ENCODE results near the gene DMWD. TPM values are rescaled to one million over a fixed set of nuclear protein-coding genes. Genes with fewer than 3 reads are reported as not detected.

The DMWD gene
- total RNA-seq, 1 experiment from 2014 or later, result 64.6 TPM

DNA sequence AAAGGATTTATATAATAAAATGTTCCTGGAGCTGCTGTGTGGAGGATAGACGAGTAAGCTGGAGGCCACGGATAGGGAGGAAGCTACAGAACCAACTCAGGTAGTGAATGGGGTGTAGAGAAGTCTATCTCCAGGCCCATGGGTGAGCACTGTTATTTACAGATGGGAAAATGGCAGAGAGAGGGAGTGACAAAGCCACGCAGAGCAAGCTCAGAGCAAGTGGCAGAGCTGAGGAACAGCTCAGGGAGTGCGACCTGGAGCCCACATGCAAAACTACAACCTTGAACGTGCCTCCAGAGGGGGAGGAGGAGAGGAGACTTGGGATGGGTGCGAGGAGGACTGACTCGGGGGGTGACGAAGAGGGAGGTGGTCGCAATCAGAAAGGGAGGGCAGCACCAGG lies 35.9 kb upstream of the DMWD start:
- BruUV-seq (replicated peaks), result no TSS peak

DNA sequence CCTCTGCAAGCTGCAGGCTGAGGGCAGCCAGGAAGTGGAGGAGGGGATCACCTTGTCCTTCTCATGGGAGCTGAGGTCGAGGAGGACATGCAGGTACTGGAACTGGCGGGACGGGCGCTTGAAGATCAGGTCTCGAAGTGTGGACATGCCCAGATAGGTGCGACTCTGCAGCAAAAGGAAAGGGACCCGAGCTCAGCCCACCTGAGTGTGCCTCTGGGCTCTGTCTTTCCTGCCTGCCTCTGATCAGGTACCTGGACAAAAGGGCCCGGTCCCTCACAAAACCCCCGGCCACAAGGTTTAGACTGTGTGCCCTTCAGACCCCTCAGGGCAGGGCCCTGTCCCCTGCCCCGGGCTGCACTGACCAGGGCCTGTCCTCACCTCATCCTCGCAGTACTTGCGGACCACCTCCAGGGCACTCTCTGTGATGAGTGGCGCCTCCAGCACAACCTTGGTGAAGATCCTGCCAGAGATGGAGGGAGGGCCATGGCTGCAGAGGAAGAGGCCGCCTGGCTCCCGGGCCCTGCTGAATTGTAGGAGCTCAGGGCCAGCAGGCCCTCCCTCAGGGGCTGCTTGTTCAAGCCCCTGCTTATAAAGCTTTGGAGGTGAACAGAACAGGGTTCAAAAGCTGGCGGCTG lies 34.9 kb upstream of the DMWD start:
- ATAC-seq, result no peak
- ChIA-PET CTCF (interaction anchor here (0.6 kb wide), 1 partner anchor 78 kb away, joined by 5 read pairs; no protein-coding TSS in a partner anchor), POLR2A (no interaction called here)
- no TSS peak for BruUV-seq (replicated peaks)
- H3K9me3 ChIP-seq (ENCODE audit: control insufficient read depth, insufficient read depth, low read depth, low read length), result no peaks in the 10 kb centered on the region
- no peaks in the 10 kb centered on the region for H3K36me3 ChIP-seq (ENCODE audit: control insufficient read depth, insufficient read depth, low read length)
- no peak overlapping the region for H3K4me3 ChIP-seq (ENCODE audit: low read depth in 2 of 2, low read length in 2 of 2)
- no peak overlapping the region for H3K27ac ChIP-seq (ENCODE audit: low read length)
- no peaks in the 10 kb centered on the region; the same call in 1 of the 2 replicates for H3K4me1 ChIP-seq (ENCODE audit: control insufficient read depth, insufficient read depth, low read length)
- no peak for DNase-seq (ENCODE audit: low read depth, low spot score)
- H3K27me3 ChIP-seq (ENCODE audit: control insufficient read depth, insufficient read depth, low read length), result no peaks in the 10 kb centered on the region
- TF ChIP-seq SIN3A (IDR thresholded peaks at IDR 0.05; ENCODE audit: borderline replicate concordance, insufficient read depth, low read depth, low read length) (no peak), POLR2AphosphoS5 (IDR thresholded peaks at IDR 0.05; ENCODE audit: low read depth, low read length) (no peak), TCF7L2 (IDR thresholded peaks at IDR 0.05; ENCODE audit: low read depth, low read length) (no peak)
- TF ChIP-seq, protein P1, sequence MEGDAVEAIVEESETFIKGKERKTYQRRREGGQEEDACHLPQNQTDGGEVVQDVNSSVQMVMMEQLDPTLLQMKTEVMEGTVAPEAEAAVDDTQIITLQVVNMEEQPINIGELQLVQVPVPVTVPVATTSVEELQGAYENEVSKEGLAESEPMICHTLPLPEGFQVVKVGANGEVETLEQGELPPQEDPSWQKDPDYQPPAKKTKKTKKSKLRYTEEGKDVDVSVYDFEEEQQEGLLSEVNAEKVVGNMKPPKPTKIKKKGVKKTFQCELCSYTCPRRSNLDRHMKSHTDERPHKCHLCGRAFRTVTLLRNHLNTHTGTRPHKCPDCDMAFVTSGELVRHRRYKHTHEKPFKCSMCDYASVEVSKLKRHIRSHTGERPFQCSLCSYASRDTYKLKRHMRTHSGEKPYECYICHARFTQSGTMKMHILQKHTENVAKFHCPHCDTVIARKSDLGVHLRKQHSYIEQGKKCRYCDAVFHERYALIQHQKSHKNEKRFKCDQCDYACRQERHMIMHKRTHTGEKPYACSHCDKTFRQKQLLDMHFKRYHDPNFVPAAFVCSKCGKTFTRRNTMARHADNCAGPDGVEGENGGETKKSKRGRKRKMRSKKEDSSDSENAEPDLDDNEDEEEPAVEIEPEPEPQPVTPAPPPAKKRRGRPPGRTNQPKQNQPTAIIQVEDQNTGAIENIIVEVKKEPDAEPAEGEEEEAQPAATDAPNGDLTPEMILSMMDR (IDR thresholded peaks at IDR 0.05), result no peak
- TF ChIP-seq, protein P2, sequence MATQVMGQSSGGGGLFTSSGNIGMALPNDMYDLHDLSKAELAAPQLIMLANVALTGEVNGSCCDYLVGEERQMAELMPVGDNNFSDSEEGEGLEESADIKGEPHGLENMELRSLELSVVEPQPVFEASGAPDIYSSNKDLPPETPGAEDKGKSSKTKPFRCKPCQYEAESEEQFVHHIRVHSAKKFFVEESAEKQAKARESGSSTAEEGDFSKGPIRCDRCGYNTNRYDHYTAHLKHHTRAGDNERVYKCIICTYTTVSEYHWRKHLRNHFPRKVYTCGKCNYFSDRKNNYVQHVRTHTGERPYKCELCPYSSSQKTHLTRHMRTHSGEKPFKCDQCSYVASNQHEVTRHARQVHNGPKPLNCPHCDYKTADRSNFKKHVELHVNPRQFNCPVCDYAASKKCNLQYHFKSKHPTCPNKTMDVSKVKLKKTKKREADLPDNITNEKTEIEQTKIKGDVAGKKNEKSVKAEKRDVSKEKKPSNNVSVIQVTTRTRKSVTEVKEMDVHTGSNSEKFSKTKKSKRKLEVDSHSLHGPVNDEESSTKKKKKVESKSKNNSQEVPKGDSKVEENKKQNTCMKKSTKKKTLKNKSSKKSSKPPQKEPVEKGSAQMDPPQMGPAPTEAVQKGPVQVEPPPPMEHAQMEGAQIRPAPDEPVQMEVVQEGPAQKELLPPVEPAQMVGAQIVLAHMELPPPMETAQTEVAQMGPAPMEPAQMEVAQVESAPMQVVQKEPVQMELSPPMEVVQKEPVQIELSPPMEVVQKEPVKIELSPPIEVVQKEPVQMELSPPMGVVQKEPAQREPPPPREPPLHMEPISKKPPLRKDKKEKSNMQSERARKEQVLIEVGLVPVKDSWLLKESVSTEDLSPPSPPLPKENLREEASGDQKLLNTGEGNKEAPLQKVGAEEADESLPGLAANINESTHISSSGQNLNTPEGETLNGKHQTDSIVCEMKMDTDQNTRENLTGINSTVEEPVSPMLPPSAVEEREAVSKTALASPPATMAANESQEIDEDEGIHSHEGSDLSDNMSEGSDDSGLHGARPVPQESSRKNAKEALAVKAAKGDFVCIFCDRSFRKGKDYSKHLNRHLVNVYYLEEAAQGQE (IDR thresholded peaks at IDR 0.05; ENCODE audit: insufficient read depth in 1 of 2, low read depth in 2 of 2, low read length in 1 of 2), result no peak
- intact Hi-C loops (cut with micrococcal nuclease; ENCODE audit: unreplicated experiment) (no loop called here), in situ Hi-C loops (cut with HindIII; ENCODE audit: low pct_unique_long_range_greater_than_20kb, low sequenced_read_pairs) (no loop called here)

More for the DNA sequence above, 35.9 kb upstream of the DMWD start:
- in situ Hi-C loops (cut with HindIII; ENCODE audit: low pct_unique_long_range_greater_than_20kb, low sequenced_read_pairs), result no loop called here
- Histone ChIP-seq H3K9me3 (ENCODE audit: control insufficient read depth, insufficient read depth, low read depth, low read length) (no peaks in the 10 kb centered on the region), H3K27ac (ENCODE audit: low read length) (no peak overlapping the region), H3K36me3 (ENCODE audit: control insufficient read depth, insufficient read depth, low read length) (no peaks in the 10 kb centered on the region), H3K4me3 (ENCODE audit: low read depth in 2 of 2, low read length in 2 of 2) (no peak overlapping the region), H3K4me1 (ENCODE audit: control insufficient read depth, insufficient read depth, low read length) (no peaks in the 10 kb centered on the region; the same call in 1 of the 2 replicates), H3K27me3 (ENCODE audit: control insufficient read depth, insufficient read depth, low read length) (no peaks in the 10 kb centered on the region)
- intact Hi-C loops (cut with micrococcal nuclease; ENCODE audit: unreplicated experiment), result no loop called here
- ChIA-PET POLR2A (no interaction called here), CTCF (no interaction called here)
- DNase-seq (ENCODE audit: low read depth, low spot score) (no peak), ATAC-seq (no peak)
- TF ChIP-seq SIN3A (IDR thresholded peaks at IDR 0.05; ENCODE audit: borderline replicate concordance, insufficient read depth, low read depth, low read length) (no peak), POLR2AphosphoS5 (IDR thresholded peaks at IDR 0.05; ENCODE audit: low read depth, low read length) (no peak), TCF7L2 (IDR thresholded peaks at IDR 0.05; ENCODE audit: low read depth, low read length) (no peak)
- TF ChIP-seq, protein P1 (IDR thresholded peaks at IDR 0.05), result no peak
- TF ChIP-seq, protein P2 (IDR thresholded peaks at IDR 0.05; ENCODE audit: insufficient read depth in 1 of 2, low read depth in 2 of 2, low read length in 1 of 2), result no peak
